OCI-LY7 (cell line): ENCODE results near the gene PBX1. TPM values are rescaled to one million over a fixed set of nuclear protein-coding genes. Genes with fewer than 3 reads are reported as not detected.

Source experiments
- small RNA-seq: library from RNA; depleted of rRNA; stranded (forward); fragments of <200 nt; gene quantifications from one replicate; pipeline ENCODE3, GENCODE V24; 2014
- total RNA-seq, 2 experiments: library from RNA; depleted of rRNA in 1 of 2; stranded (reverse); fragments of >200 nt in 1 of 2; shearing (Covaris generic) in 1 of 2; gene quantifications; 2 replicates each; pipeline ENCODE4 v1.2.3, GENCODE V29; 2014 to 2022

The PBX1 gene
- total RNA-seq, 2 experiments from 2014 or later: not detected

Small RNA genes within 50 kb of the gene (small RNA-seq; reads per million reads assigned to genes)
- gene RF00017 (not detected), gene RF00019 (not detected), gene RNU6-171P (not detected)
